T-helper 2 cell treated with Interferon-gamma antibody and Interleukin-4, amounts not matched to agents 5 μg/mL and 100 μg/mL, for 36 hours (primary cell): ENCODE measurements around the gene PRR20G.

Source experiments
- DNase-seq: peaks from one replicate; pipeline ENCODE4 v3.0.0; 2021; ENCODE audit warnings: low spot score
- H3K27ac Mint-ChIP-seq: one replicate; pipeline ENCODE4 v1.8.0; 2021; ENCODE audit warnings: mild to moderate bottlenecking, mixed read lengths
- H3K27me3 Mint-ChIP-seq: one replicate; pipeline ENCODE4 v1.8.0; 2021; ENCODE audit warnings: low read depth, mixed read lengths
- H3K36me3 Mint-ChIP-seq: one replicate; pipeline ENCODE4 v1.8.0; 2021; ENCODE audit warnings: low read depth, mixed read lengths
- H3K4me1 Mint-ChIP-seq: one replicate; pipeline ENCODE4 v1.8.0; 2021; ENCODE audit warnings: low read depth, mixed read lengths
- H3K4me3 Mint-ChIP-seq: one replicate; pipeline ENCODE4 v1.8.0; 2022; ENCODE audit warnings: mild to moderate bottlenecking, moderate library complexity, mixed read lengths
- H3K9me3 Mint-ChIP-seq: one replicate; pipeline ENCODE4 v1.8.0; 2021; ENCODE audit warnings: mixed read lengths

Gene PRR20G

GRCh38 chr3:127264794-127265514 is 22.9 kb downstream of the PRR20G start:
- Mint-ChIP-seq H3K9me3 (peaks cover 5% of the 10 kb centered on the region), H3K27ac (no peak overlapping the region), H3K4me1 (no peaks in the 10 kb centered on the region)

GRCh38 chr3:127264292-127264691 is 23.6 kb downstream of the PRR20G start:
- Mint-ChIP-seq H3K27ac (no peak overlapping the region), H3K4me1 (no peaks in the 10 kb centered on the region), H3K36me3 (no peaks in the 10 kb centered on the region), H3K9me3 (peaks cover 5% of the 10 kb centered on the region), H3K27me3 (no peaks in the 10 kb centered on the region), H3K4me3 (no peak overlapping the region)
- no peak for DNase-seq

More at GRCh38 chr3:127264794-127265514, 22.9 kb downstream of the PRR20G start:
- no peak overlapping the region for H3K4me3 Mint-ChIP-seq
- H3K36me3 Mint-ChIP-seq = no peaks in the 10 kb centered on the region
- no peak for DNase-seq
- no peaks in the 10 kb centered on the region for H3K27me3 Mint-ChIP-seq

GRCh38 chr3:127263586-127264231 is 24.1 kb downstream of the PRR20G start:
- H3K36me3 Mint-ChIP-seq = no peaks in the 10 kb centered on the region
- no peak overlapping the region for H3K4me3 Mint-ChIP-seq
- DNase-seq = no peak
- H3K27ac Mint-ChIP-seq = no peak overlapping the region
- peaks cover under 1% of the 10 kb centered on the region for H3K9me3 Mint-ChIP-seq
- H3K4me1 Mint-ChIP-seq = no peaks in the 10 kb centered on the region
- no peaks in the 10 kb centered on the region for H3K27me3 Mint-ChIP-seq

DNA sequence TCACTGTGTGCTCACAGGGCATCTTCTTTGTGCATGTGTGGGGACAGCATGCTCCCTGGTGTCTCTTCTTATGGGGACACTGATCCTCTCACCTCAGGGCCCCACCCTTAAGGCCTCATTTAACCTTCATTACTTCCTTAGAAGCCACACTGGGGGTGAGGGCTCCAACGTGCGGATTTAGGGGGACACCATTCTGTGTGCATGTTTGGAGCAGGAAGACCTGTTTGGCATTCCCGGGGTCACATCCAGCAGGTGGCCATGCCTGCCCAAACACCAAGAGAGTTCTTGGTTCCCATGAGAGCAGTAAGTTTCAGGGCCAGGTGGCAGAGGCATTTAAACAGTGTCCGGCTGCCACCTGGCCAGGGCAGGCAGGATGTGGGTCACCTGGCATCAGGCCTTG is 24.8 kb downstream of the PRR20G start:
- H3K27me3 Mint-ChIP-seq = no peaks in the 10 kb centered on the region
- no peaks in the 10 kb centered on the region for H3K9me3 Mint-ChIP-seq
- H3K27ac Mint-ChIP-seq = no peak overlapping the region
- H3K4me1 Mint-ChIP-seq = no peaks in the 10 kb centered on the region
- H3K36me3 Mint-ChIP-seq = no peaks in the 10 kb centered on the region
- DNase-seq = no peak
- no peak overlapping the region for H3K4me3 Mint-ChIP-seq

DNA sequence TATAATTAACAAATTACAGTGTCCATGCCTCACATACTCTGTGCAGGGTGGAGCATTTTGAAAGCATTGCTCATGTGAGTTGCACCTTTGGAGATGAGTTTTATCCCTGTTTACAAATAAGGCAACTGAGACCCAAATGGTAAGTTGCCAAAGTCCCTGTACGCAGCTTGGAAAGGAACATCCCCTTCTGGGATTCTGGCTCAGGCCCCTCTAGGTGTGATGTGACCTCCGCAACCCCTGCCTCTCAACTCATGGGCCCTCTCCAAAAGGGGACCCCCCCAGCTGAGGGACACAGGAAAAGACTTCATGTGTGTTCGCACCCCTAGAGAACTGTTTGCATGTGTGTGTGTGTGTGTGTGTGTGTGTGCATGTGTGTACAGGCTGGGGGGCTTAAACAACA is 25.3 kb downstream of the PRR20G start:
- no peak for DNase-seq
- no peaks in the 10 kb centered on the region for H3K36me3 Mint-ChIP-seq
- no peak overlapping the region for H3K27ac Mint-ChIP-seq
- no peaks in the 10 kb centered on the region for H3K27me3 Mint-ChIP-seq
- H3K9me3 Mint-ChIP-seq = no peaks in the 10 kb centered on the region
- H3K4me3 Mint-ChIP-seq = no peak overlapping the region
- H3K4me1 Mint-ChIP-seq = no peaks in the 10 kb centered on the region

- H3K9me3 Mint-ChIP-seq = no peaks in the 10 kb centered on the region
- H3K27ac Mint-ChIP-seq = no peak overlapping the region
- H3K4me3 Mint-ChIP-seq = no peak overlapping the region
- DNase-seq = no peak
- H3K4me1 Mint-ChIP-seq = no peaks in the 10 kb centered on the region
- no peaks in the 10 kb centered on the region for H3K36me3 Mint-ChIP-seq
- no peaks in the 10 kb centered on the region for H3K27me3 Mint-ChIP-seq
Measured at GRCh38 chr3:127261925-127262324, 25.9 kb downstream of the PRR20G start.

- no peak for DNase-seq
- Mint-ChIP-seq H3K9me3 (no peaks in the 10 kb centered on the region), H3K27ac (no peak overlapping the region), H3K27me3 (no peaks in the 10 kb centered on the region), H3K36me3 (no peaks in the 10 kb centered on the region), H3K4me3 (no peak overlapping the region), H3K4me1 (no peaks in the 10 kb centered on the region)
Measured at GRCh38 chr3:127260826-127261555, 26.9 kb downstream of the PRR20G start.

GRCh38 chr3:127260416-127260815 is 27.4 kb downstream of the PRR20G start:
- no peak overlapping the region for H3K4me3 Mint-ChIP-seq
- no peak overlapping the region for H3K27ac Mint-ChIP-seq
- no peak for DNase-seq
- no peaks in the 10 kb centered on the region for H3K36me3 Mint-ChIP-seq
- no peaks in the 10 kb centered on the region for H3K4me1 Mint-ChIP-seq
- no peaks in the 10 kb centered on the region for H3K9me3 Mint-ChIP-seq
- no peaks in the 10 kb centered on the region for H3K27me3 Mint-ChIP-seq

DNA sequence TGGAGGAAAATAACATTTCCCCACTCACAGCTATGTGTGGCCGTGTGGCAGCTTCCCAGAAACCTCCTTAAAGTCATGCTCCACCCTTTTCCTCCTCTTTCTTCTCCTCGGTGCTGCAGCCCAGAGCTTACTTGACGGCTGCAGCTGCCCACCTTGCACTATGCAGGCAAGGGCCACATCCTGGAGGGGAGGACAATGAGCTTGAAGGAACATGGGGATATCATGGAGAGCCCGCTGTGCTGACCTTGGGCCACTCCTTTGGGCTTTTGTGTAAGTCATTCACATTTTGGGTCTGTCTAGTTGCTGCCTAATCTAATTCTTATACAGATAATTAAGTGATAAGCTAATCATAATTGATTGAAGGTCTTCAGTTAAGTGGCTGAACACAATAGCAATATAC is 28.0 kb downstream of the PRR20G start:
- no peaks in the 10 kb centered on the region for H3K27me3 Mint-ChIP-seq
- H3K4me1 Mint-ChIP-seq = no peaks in the 10 kb centered on the region
- no peak overlapping the region for H3K4me3 Mint-ChIP-seq

DNA sequence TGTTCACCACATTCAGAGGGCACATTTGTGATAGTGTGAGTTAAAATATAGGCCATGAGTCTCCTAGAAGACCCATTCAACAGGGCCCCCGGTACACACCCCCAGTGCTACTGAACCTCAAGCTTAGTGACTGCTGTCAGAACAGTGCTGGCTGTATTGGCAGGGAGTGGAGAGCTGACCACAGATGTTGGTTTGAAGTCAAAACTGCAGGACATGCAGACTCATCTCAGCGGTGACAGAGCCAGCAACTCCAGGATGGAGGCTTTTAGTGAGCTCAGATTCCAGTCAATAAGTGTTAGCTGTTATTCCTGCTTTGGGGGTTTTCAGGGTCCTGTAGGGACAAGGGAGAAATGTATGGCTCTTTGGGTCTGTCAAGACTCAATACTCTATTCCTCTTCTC is 29.1 kb downstream of the PRR20G start:
- Mint-ChIP-seq H3K27me3 (no peaks in the 10 kb centered on the region), H3K27ac (no peak overlapping the region), H3K4me3 (no peak overlapping the region), H3K9me3 (no peaks in the 10 kb centered on the region), H3K36me3 (no peaks in the 10 kb centered on the region), H3K4me1 (no peaks in the 10 kb centered on the region)
- DNase-seq = no peak

More for the DNA sequence above, 28.0 kb downstream of the PRR20G start:
- Mint-ChIP-seq H3K36me3 (no peaks in the 10 kb centered on the region), H3K27ac (no peak overlapping the region), H3K9me3 (no peaks in the 10 kb centered on the region)
- no peak for DNase-seq

- no peaks in the 10 kb centered on the region for H3K9me3 Mint-ChIP-seq
- H3K4me3 Mint-ChIP-seq = no peak overlapping the region
- H3K36me3 Mint-ChIP-seq = no peaks in the 10 kb centered on the region
- no peak for DNase-seq
- no peaks in the 10 kb centered on the region for H3K27me3 Mint-ChIP-seq
- no peaks in the 10 kb centered on the region for H3K4me1 Mint-ChIP-seq
- no peak overlapping the region for H3K27ac Mint-ChIP-seq
Measured at GRCh38 chr3:127257351-127257750, 30.5 kb downstream of the PRR20G start.

DNA sequence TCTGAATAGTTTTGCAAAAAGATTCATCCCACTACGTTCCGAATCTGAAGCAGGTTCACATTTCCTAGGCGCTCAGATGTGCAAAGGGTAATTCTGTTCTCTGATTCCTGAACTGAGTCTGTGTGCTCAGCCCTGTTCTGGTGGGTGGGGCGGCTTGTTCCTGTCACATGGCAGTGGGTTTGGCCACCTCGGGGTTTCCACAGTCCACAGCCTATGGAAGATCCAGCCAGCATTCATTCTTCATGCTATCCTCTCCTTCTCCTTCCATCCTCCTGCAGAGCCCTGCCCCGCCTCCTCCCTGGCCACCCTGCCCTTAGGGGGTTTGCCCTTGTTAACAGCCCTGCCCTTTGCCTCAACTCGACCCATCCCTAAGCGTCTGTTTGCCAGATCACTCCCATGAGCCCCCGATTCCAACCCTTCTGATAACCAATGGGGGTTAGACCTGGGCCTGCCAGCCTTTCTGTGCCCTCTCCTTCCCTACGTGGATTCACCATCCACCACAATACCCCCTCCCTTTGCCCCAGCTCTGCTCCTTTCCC is 31.0 kb downstream of the PRR20G start:
- H3K9me3 Mint-ChIP-seq = no peaks in the 10 kb centered on the region
- DNase-seq = no peak
- H3K4me3 Mint-ChIP-seq = no peak overlapping the region
- H3K4me1 Mint-ChIP-seq = no peaks in the 10 kb centered on the region
- H3K27ac Mint-ChIP-seq = no peak overlapping the region
- no peaks in the 10 kb centered on the region for H3K36me3 Mint-ChIP-seq
- no peaks in the 10 kb centered on the region for H3K27me3 Mint-ChIP-seq

GRCh38 chr3:127256138-127256537 is 31.7 kb downstream of the PRR20G start:
- H3K4me1 Mint-ChIP-seq = no peaks in the 10 kb centered on the region
- no peaks in the 10 kb centered on the region for H3K36me3 Mint-ChIP-seq
- H3K4me3 Mint-ChIP-seq = no peak overlapping the region
- H3K27me3 Mint-ChIP-seq = no peaks in the 10 kb centered on the region
- no peak for DNase-seq
- H3K27ac Mint-ChIP-seq = no peak overlapping the region
- H3K9me3 Mint-ChIP-seq = no peaks in the 10 kb centered on the region

- Mint-ChIP-seq H3K36me3 (no peaks in the 10 kb centered on the region), H3K4me3 (no peak overlapping the region), H3K4me1 (no peaks in the 10 kb centered on the region), H3K27me3 (no peaks in the 10 kb centered on the region), H3K27ac (no peak overlapping the region), H3K9me3 (peaks cover under 1% of the 10 kb centered on the region)
- no peak for DNase-seq
Measured at GRCh38 chr3:127255516-127255915, 32.3 kb downstream of the PRR20G start.
